Measurements from ENCODE around the gene AKIRIN2.

AKIRIN2 gene

GRCh38 chr6:87639373-87639772, 62.7 kb downstream of the AKIRIN2 start:
- Histone ChIP-seq H3K27ac (replicated peaks) (no peak overlapping the region), H3K27me3 (ENCODE audit: insufficient read depth, poor library complexity, severe bottlenecking) (no peaks in the 10 kb centered on the region), H3K4me3 (replicated peaks; ENCODE audit: insufficient read depth, low read length) (no peak overlapping the region)
- TF ChIP-seq REST (IDR thresholded peaks at IDR 0.05; ENCODE audit: insufficient replicate concordance, low read depth) (no peak), GABPA (IDR thresholded peaks at IDR 0.05; ENCODE audit: low read depth) (no peak), CTCF (IDR thresholded peaks at IDR 0.05; ENCODE audit: insufficient read depth, low read length) (no peak), POLR2AphosphoS5 (IDR thresholded peaks at IDR 0.05; ENCODE audit: low read depth) (no peak), SPI1 (IDR thresholded peaks at IDR 0.05; ENCODE audit: borderline replicate concordance, low read depth) (no peak)
- DNase-seq (ENCODE audit: low read depth in 1 of 2, low spot score in 1 of 2) = no peak

- Histone ChIP-seq H3K4me3 (replicated peaks; ENCODE audit: insufficient read depth, low read length) (no peak overlapping the region), H3K27me3 (ENCODE audit: insufficient read depth, poor library complexity, severe bottlenecking) (no peaks in the 10 kb centered on the region), H3K27ac (replicated peaks) (no peak overlapping the region)
- TF ChIP-seq SPI1 (IDR thresholded peaks at IDR 0.05; ENCODE audit: borderline replicate concordance, low read depth) (no peak), GABPA (IDR thresholded peaks at IDR 0.05; ENCODE audit: low read depth) (no peak), CTCF (IDR thresholded peaks at IDR 0.05; ENCODE audit: insufficient read depth, low read length) (no peak), REST (IDR thresholded peaks at IDR 0.05; ENCODE audit: insufficient replicate concordance, low read depth) (no peak), POLR2AphosphoS5 (IDR thresholded peaks at IDR 0.05; ENCODE audit: low read depth) (no peak)
- DNase-seq (ENCODE audit: low read depth in 1 of 2, low spot score in 1 of 2) = no peak
Measured at GRCh38 chr6:87637106-87637505, 64.9 kb downstream of the AKIRIN2 start.

GRCh38 chr6:87636315-87636714, 65.7 kb downstream of the AKIRIN2 start:
- TF ChIP-seq REST (IDR thresholded peaks at IDR 0.05; ENCODE audit: insufficient replicate concordance, low read depth) = no peak
- no peak for TF ChIP-seq CTCF (IDR thresholded peaks at IDR 0.05; ENCODE audit: insufficient read depth, low read length)
- no peak for TF ChIP-seq GABPA (IDR thresholded peaks at IDR 0.05; ENCODE audit: low read depth)
- TF ChIP-seq SPI1 (IDR thresholded peaks at IDR 0.05; ENCODE audit: borderline replicate concordance, low read depth) = no peak
- no peak for TF ChIP-seq POLR2AphosphoS5 (IDR thresholded peaks at IDR 0.05; ENCODE audit: low read depth)
- DNase-seq (ENCODE audit: low read depth in 1 of 2, low spot score in 1 of 2) = no peak
- Histone ChIP-seq H3K4me3 (replicated peaks; ENCODE audit: insufficient read depth, low read length) (no peak overlapping the region), H3K27ac (replicated peaks) (no peak overlapping the region), H3K27me3 (ENCODE audit: insufficient read depth, poor library complexity, severe bottlenecking) (no peaks in the 10 kb centered on the region)
